Measurements from ENCODE around the gene LPCAT3.
"Not testable (repeated sequence)": the region's sequence is repeated elsewhere in the genome, so short reads cannot be mapped to it uniquely, and the experiment has no call there.

DNA sequence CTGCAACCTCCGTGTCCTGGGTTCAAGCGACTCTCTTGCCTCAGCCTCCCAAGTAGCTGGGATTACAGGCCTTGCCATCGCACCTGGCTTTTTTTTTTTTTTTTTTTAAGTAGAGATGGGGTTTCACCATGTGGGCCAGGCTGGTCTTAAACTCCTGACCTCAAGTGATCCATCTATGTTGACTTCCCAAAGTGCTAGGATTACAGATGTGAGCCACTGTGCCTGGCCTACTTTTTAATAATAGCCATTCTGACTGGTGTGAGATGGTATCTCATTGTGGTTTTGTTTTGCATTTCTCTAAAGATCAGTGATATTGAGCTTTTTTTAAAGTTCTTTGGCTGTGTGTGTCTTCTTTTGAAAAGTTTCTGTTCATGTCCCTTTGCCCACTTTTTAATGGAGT, 31.7 kb upstream of the LPCAT3 start:
- not testable (repeated sequence) for TF ChIP-seq FOXA1 (IDR thresholded peaks at IDR 0.05); FOXM1 (IDR thresholded peaks at IDR 0.05; ENCODE audit: borderline replicate concordance); FOXK2 (IDR thresholded peaks at IDR 0.05); SUZ12 (IDR thresholded peaks at IDR 0.05); ZNF384 (IDR thresholded peaks at IDR 0.05); HDGF (IDR thresholded peaks at IDR 0.05; ENCODE audit: borderline replicate concordance); L3MBTL2 (conservative IDR thresholded peaks at IDR 0.05); SP1 (IDR thresholded peaks at IDR 0.05); BHLHE40 (IDR thresholded peaks at IDR 0.05; ENCODE audit: borderline replicate concordance); TARDBP (IDR thresholded peaks at IDR 0.05); NFRKB (IDR thresholded peaks at IDR 0.05); ELF4 (IDR thresholded peaks at IDR 0.05)
